ENCODE measurements around the gene PRAME.
"Not testable (repeated sequence)": the region's sequence is repeated elsewhere in the genome, so short reads cannot be mapped to it uniquely, and the experiment has no call there.

PRAME gene

GRCh38 chr22:22558972-22559603 is at the start of gene PRAME:
Gene PRAME, minus strand, starts transcription at chr22:22559265. Its CDS starts 2,433 bp downstream, at chr22:22556832.
- peak; percentile 47 for DNase-seq

- DNase-seq = not testable (repeated sequence)
Observed at GRCh38 chr22:22608022-22608421, 49.0 kb upstream of the PRAME start.

DNA sequence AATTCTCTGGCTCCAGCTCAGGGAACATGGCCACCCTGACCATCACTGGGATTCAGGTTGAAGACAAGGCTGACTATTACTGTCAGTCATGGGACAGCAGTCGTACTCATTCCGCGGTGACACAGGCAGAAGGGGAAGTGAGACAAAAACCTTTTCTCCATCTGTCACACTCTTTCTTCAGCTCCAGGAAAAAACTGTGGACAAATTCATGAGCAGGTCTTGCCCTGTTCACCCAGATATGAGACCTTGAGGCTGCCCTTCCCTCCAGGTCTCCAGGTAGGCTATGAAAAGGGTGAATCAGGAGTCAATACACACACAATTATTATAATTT is 46.0 kb upstream of the PRAME start:
- DNase-seq = no peak

- DNase-seq = no peak
Observed at GRCh38 chr22:22604326-22605073, 45.4 kb upstream of the PRAME start.

GRCh38 chr22:22603470-22603947 is 44.4 kb upstream of the PRAME start:
- no peak for DNase-seq

DNA sequence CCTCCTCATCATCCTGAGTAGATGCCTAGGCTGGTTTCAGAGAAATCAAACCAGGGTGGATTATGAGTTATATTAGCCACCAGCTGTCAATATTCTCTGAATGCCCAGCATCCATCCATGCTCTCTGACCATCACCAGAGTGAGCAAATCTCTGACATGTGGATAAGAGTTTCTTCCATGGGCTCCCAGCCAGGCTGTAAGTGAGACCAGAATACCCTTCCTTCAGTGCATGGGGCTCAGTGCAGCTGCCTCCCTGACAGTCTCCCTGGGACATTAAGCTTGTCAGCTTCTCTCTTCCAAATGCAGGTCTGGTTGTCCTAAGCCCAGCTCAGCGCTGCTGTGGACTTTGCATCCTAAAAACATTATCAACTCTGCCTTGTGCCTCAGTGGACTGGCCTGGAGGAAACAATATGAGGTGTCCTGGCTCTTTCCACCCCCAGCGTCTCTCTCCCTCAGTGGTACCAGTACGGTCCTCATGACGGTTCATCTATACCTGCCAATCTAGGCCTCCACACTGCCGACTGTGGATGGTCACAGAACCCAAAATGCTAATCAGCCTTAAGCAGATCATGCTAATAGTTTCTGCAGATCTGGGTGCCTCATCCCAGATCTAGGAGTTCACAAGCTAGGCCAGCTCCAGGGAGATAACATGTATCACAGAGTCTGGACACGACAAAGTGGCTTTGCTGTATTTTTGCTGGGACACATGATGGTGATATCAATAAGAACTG is 41.6 kb upstream of the PRAME start:
- no peak for DNase-seq

- DNase-seq = no peak
Observed at GRCh38 chr22:22599248-22599647, 40.2 kb upstream of the PRAME start.

DNA sequence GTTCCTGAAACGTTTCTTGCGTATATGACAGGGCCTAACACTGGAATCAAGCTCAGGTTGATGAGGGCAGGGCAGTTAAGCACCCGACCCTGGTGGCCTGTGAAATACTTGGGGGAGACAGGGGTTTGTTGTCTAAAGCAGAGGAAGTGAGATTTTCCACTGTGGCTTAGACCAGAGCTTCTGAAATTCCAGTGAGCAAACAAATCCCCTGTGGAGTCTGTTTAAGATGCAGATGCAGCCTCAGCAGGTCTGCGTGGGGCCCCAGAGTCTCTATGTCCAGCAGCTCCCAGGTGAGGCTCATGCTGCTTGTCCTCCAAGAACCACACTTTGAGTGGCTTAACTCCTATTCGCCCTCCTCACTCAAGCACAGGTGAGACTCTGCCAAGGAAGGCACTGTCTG is 39.1 kb upstream of the PRAME start:
- no peak for DNase-seq

DNA sequence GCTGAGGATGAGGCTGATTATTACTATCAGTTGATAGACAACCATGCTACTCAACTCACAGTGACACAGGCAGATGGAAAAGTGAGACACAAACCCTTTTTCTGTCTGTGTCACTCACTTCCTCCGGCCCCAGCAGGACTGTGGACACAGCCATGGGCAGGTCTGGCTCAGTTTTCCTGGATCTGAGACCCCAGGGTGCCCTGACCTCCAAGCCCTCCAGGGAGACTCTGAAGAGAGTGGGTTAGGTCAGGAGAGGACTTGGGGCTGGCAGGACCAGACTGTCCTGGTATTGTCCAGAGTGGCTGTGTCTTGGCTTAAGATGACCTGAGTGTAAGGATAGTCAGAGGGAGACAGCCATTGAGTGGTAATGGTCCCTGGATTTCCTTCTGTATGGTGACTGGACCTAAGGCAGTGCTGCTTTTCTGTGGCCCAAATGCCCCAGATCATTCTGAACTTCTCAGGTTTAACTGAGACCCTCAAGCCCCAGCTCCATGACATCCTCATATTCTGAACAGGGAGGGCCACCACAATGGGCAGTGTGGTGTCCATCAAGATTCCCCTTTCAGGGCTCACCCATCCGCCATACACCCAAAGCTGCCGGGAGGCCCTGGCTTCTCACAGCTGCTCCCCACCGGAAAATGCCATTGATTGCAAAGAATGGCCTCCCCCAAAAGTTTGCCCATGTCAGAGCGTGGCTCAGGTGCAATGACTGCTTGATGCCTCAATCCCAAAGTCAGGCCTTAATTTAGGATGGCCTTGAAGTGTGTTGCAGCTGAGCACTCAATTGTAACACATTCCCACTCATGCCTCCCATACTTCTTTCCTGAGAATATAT is 36.2 kb upstream of the PRAME start:
- no peak for DNase-seq

GRCh38 chr22:22593964-22594656 is 35.0 kb upstream of the PRAME start:
- peak; percentile 50 for DNase-seq

DNA sequence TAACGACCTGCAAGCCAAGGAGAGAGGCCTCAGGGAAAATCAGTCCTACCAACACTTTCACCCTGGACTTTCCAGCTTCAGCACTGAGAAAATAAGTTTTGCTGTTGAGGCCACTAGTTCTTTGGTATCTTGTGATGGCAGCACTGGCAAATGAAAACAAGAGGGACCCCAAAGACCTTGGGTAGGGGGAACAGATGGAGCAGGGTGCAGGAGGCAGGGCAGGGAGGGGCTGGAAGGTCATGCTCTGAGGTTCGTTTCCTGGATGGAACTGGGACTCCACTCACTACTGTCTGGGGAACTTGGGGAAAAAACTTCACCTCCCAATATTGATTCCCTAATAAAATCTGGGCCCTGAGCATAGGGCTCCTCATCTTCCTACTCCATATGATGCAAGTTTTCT is 34.2 kb upstream of the PRAME start:
- DNase-seq = no peak

DNA sequence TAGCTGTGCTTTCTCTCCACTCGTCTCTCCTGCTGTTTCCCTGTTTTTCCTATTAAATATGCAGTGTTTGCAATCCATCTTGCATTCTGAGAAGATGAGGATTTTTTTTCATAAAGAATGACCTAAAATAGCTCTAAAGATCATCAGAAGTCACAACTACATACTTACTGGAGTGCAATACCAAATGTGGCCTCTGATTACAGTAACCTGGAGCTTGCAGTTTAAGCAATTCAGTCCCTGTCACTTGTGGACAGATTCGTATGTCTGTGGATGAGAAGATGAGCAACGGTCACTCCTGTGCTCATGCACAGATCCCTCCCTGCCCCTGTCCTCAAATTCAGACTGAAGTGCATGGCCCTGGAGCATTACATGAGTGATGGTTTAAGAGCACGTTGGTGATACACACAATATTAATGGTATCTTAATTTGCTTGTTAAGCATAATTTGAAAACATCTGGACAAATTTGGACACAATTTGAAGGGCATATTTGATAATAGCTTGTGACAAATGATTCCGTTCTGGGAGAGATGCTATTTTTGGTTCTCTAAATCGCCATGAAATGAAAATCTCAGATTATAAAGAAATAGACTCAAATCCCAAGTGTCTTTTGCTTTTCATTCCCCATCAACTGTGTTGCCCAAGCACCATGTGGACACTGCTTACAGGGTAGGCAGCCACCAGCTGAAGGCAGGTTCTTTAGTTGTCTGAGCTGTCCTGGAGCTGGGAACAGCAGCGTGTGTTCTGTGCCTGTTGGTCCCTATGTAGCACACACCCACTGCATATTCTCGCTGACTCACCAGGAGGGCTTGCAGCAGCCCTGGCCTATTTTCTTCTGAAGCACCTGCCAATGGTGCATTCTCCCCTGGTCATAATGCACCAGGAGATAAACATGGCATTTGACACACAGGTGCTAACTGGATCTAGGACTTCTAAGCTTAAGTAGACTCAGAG is 32.6 kb upstream of the PRAME start:
- DNase-seq = no peak

- no peak for DNase-seq
Observed at GRCh38 chr22:22590136-22590891, 31.2 kb upstream of the PRAME start.

DNA sequence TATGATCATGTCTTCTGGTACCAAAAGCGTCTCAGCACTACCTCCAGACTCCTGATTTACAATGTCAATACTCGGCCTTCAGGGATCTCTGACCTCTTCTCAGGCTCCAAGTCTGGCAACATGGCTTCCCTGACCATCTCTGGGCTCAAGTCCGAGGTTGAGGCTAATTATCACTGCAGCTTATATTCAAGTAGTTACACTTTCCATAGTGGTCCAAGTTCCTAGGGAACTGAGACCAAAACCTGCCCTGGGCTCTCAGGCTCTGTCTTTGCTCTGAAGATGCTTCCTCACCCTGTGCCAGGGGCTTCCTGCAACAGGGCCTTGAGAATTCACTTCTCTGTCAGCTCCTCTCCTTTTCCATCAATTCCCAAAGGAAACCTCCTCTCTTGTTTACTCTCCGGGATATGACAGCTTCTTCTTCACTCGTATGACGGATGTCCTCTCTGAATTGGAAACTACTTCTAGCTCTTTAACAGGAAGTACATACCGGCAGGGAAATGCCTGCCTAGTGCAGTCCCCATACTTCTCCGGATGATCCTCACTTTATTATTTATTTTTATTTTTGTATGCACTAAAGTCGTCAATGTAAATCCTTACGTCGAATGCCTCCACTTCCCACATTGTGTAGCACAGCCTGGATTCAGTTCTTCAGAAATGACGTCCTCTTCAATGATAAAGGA is 29.6 kb upstream of the PRAME start:
- no peak for DNase-seq

DNA sequence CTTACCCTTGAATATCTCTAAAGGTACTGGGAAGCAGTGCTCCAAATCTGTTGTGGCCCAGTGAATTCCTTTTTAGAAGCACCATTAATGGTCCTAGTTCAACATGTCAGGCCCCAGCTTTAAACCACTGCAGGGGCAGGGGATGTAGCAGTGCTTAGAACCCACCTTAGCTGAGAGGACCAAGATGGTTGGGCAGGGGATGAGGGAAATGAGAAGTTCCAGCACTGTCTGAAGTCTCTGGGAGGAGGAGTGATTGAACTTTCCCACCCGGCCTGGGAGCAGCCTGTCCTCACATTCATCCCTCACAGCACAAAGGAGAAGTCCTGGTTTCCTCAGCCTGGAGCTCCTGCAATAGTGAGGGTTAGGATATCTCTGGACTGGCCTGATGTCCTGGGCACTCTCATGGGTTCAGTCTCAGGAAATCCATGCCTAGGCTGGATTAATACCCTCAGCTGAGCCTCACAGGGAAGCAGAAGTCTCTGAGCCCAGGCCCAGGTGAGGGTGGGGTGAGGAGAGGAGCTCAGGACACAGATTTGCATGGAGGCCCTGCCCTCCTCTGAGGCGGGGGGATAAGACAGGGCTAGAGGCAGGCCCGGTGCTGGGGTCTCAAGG is 28.6 kb upstream of the PRAME start:
- DNase-seq = no peak

GRCh38 chr22:22584722-22585121 is 25.7 kb upstream of the PRAME start:
- no peak for DNase-seq

GRCh38 chr22:22583030-22583429 is 24.0 kb upstream of the PRAME start:
- no peak for DNase-seq

GRCh38 chr22:22581524-22581923 is 22.5 kb upstream of the PRAME start:
- not testable (repeated sequence) for DNase-seq

GRCh38 chr22:22579869-22580604 is 21.0 kb upstream of the PRAME start:
- DNase-seq = no peak
